ENCODE results near the gene BTAF1.

DNA sequence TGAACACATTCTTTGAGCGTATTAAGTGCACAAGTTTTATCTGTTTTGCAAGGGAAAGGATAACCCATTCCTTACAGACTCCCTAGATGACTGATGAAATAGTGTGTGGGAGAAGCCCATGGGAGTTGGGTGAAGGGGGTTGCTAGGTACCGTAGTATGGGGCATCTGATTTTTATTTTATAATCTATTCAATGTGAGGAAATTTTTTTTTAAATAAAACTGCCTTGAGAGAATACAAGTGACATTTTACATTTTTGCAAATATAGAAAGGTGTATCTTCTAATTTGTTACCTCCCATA is 1.4 kb downstream of the BTAF1 start:
- TF ChIP-seq, protein P1, sequence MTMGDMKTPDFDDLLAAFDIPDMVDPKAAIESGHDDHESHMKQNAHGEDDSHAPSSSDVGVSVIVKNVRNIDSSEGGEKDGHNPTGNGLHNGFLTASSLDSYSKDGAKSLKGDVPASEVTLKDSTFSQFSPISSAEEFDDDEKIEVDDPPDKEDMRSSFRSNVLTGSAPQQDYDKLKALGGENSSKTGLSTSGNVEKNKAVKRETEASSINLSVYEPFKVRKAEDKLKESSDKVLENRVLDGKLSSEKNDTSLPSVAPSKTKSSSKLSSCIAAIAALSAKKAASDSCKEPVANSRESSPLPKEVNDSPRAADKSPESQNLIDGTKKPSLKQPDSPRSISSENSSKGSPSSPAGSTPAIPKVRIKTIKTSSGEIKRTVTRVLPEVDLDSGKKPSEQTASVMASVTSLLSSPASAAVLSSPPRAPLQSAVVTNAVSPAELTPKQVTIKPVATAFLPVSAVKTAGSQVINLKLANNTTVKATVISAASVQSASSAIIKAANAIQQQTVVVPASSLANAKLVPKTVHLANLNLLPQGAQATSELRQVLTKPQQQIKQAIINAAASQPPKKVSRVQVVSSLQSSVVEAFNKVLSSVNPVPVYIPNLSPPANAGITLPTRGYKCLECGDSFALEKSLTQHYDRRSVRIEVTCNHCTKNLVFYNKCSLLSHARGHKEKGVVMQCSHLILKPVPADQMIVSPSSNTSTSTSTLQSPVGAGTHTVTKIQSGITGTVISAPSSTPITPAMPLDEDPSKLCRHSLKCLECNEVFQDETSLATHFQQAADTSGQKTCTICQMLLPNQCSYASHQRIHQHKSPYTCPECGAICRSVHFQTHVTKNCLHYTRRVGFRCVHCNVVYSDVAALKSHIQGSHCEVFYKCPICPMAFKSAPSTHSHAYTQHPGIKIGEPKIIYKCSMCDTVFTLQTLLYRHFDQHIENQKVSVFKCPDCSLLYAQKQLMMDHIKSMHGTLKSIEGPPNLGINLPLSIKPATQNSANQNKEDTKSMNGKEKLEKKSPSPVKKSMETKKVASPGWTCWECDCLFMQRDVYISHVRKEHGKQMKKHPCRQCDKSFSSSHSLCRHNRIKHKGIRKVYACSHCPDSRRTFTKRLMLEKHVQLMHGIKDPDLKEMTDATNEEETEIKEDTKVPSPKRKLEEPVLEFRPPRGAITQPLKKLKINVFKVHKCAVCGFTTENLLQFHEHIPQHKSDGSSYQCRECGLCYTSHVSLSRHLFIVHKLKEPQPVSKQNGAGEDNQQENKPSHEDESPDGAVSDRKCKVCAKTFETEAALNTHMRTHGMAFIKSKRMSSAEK (CRISPR knock-in tag; IDR thresholded peaks at IDR 0.05; ENCODE audit: borderline replicate concordance): no peak
- TF ChIP-seq CTCF (IDR thresholded peaks at IDR 0.05): no peak
- TF ChIP-seq, protein P2, sequence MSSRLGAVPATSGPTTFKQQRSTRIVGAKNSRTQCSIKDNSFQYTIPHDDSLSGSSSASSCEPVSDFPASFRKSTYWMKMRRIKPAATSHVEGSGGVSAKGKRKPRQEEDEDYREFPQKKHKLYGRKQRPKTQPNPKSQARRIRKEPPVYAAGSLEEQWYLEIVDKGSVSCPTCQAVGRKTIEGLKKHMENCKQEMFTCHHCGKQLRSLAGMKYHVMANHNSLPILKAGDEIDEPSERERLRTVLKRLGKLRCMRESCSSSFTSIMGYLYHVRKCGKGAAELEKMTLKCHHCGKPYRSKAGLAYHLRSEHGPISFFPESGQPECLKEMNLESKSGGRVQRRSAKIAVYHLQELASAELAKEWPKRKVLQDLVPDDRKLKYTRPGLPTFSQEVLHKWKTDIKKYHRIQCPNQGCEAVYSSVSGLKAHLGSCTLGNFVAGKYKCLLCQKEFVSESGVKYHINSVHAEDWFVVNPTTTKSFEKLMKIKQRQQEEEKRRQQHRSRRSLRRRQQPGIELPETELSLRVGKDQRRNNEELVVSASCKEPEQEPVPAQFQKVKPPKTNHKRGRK (CRISPR knock-in tag; IDR thresholded peaks at IDR 0.05; ENCODE audit: borderline replicate concordance): no peak
- TF ChIP-seq ATF3 (CRISPR knock-in tag; conservative IDR thresholded peaks at IDR 0.05): no peak
- TF ChIP-seq HMGA2 (CRISPR knock-in tag; IDR thresholded peaks at IDR 0.05): no peak
- TF ChIP-seq NR3C1 (CRISPR knock-in tag; conservative IDR thresholded peaks at IDR 0.05; ENCODE audit: low read depth): no peak
- TF ChIP-seq GRHL2 (CRISPR knock-in tag; IDR thresholded peaks at IDR 0.05; ENCODE audit: insufficient replicate concordance, severe bottlenecking): no peak
- no peak for TF ChIP-seq ZBTB43 (CRISPR knock-in tag; IDR thresholded peaks at IDR 0.05)
